ENCODE measurements around the gene LUC7L. TPM values are rescaled to one million over a fixed set of nuclear protein-coding genes. Genes with fewer than 3 reads are reported as not detected.

The LUC7L gene
- total and polyA plus RNA-seq, 10 of the 15 experiments (the other 5 are each of a cell fraction or from before 2014, with no cell fraction given) = 2.3 to 59.6 (median 44.1) TPM

DNA sequence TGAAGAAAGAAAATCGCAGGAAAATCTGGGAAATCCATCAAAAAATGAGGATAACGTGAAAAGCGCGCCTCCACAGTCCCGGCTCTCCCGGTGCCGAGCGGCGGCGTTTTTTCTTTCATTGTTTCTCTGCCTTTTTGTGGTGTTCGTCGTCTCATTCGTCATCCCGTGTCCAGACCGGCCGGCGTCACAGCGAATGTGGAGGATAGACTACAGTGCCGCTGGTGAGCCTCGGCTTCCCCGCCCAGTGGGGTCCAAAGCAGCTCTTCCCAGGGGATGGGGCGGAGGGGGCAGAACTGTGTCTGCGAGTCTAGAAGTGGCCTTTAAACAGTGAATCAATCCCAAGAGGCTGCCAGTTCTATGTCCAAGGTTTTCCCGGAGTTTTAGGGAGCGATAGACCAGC lies 25.2 kb upstream of the LUC7L start:
- Histone ChIP-seq H3K4me2 (ENCODE audit: control insufficient read depth, insufficient read depth) (no peak overlapping the region), H3K9me3 (replicated peaks; ENCODE audit: control insufficient read depth, insufficient read depth, low read length) (no peaks in the 10 kb centered on the region), H3K4me3 (no peak overlapping the region), H3K4me1 (ENCODE audit: control insufficient read depth, insufficient read depth, low read length) (peaks cover 4% of the 10 kb centered on the region; the same call in 1 of the 2 replicates), H3K9ac (ENCODE audit: control insufficient read depth, insufficient read depth, low read length) (no peak overlapping the region), H3K79me2 (ENCODE audit: control insufficient read depth, insufficient read depth, low read length) (no peaks in the 10 kb centered on the region), H4K20me1 (ENCODE audit: control insufficient read depth, insufficient read depth) (no peaks in the 10 kb centered on the region), H3K27ac (ENCODE audit: control insufficient read depth, insufficient read depth) (no peak overlapping the region), H3K36me3 (ENCODE audit: control insufficient read depth in 2 of 2, insufficient read depth in 2 of 2, low read length in 1 of 2) (peaks cover 0 to 4% of the 10 kb centered on the region in 2 experiments; a peak in 2 of 4 replicates), H3K27me3 (replicated peaks in 1 of 2; ENCODE audit: control insufficient read depth in 2 of 2, insufficient read depth in 2 of 2, low read length in 1 of 2) (no peaks in the 10 kb centered on the region), H2AFZ (ENCODE audit: control insufficient read depth, low read depth, low read length) (no peak overlapping the region)
- ATAC-seq (no peak), DNase-seq (ENCODE audit: low read depth, low spot score) (no peak), FAIRE-seq (no peak)
- BruUV-seq (replicated peaks) = no TSS peak
- intact Hi-C loops (cut with micrococcal nuclease; ENCODE audit: unreplicated experiment) = no loop called here
- POLR2A ChIA-PET = interaction anchor here (0.8 to 3.7 kb wide), 2 partner anchors 18 to 25 kb away, joined by 3 to 26 read pairs; partner anchors contain the start of gene FAM234A
- SMC1A ChIA-PET (ENCODE audit: uncharacterized antibody, unreplicated experiment) = interaction anchor here (1.0 to 1.3 kb wide), 2 partner anchors 15 to 19 kb away, joined by 3 to 4 read pairs; partner anchors contain the start of gene FAM234A
- TF ChIP-seq CBX3 (IDR thresholded peaks at IDR 0.05; ENCODE audit: borderline replicate concordance, low read depth) = no peak
- TF ChIP-seq TAF1 (IDR thresholded peaks at IDR 0.05; ENCODE audit: borderline replicate concordance, low read depth, low read length) = no peak
- TF ChIP-seq KAT2A (conservative IDR thresholded peaks at IDR 0.05; ENCODE audit: control insufficient read depth, low read depth, low read length) = no peak
- no peak for TF ChIP-seq STAT3 (IDR thresholded peaks at IDR 0.05; ENCODE audit: low read depth, low read length)
- no peak for TF ChIP-seq EED (IDR thresholded peaks at IDR 0.05; ENCODE audit: low read depth)
- TF ChIP-seq CREM (IDR thresholded peaks at IDR 0.05; ENCODE audit: low read depth) = no peak
- no peak for TF ChIP-seq NFXL1 (IDR thresholded peaks at IDR 0.05; ENCODE audit: borderline replicate concordance)
- TF ChIP-seq, protein P1, sequence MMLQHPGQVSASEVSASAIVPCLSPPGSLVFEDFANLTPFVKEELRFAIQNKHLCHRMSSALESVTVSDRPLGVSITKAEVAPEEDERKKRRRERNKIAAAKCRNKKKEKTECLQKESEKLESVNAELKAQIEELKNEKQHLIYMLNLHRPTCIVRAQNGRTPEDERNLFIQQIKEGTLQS (IDR thresholded peaks at IDR 0.05; ENCODE audit: borderline replicate concordance, extremely low read depth, low read depth, low read length) = no peak
- TF ChIP-seq IKZF1 (conservative IDR thresholded peaks at IDR 0.05) = no peak
- no peak for TF ChIP-seq TBL1XR1 (IDR thresholded peaks at IDR 0.05; ENCODE audit: low read depth, low read length)
- RAD21 ChIA-PET (ENCODE audit: unreplicated experiment) = interaction anchor here (2.4 kb wide), 1 partner anchor 19 kb away, joined by 13 read pairs; the partner anchor contains the start of gene FAM234A
- in situ Hi-C loops (cut with MboI) = no loop called here
- CTCF ChIA-PET = no interaction called here
- WGBS (ENCODE audit: insufficient coverage, insufficient replicate concordance, low lambda C conversion rate, missing lambda C conversion rate) = 95% methylated on average over 25 of the region's 25 CpGs
